ENCODE results near the gene SPTB.
A peak's percentile ranks its signal among the peaks of the same experiment; 100 is the strongest.

SPTB gene

GRCh38 chr14:64704143-64704742, 175.5 kb downstream of the SPTB start, which contains the start of gene PLEKHG3 (continued):
- no peak for TF ChIP-seq ZNF2 (tag by site-specific recombination; IDR thresholded peaks at IDR 0.05)
- TF ChIP-seq IKZF3 (tag by site-specific recombination; IDR thresholded peaks at IDR 0.05): peak; percentile 96
- no peak for TF ChIP-seq PRDM2 (tag by site-specific recombination; IDR thresholded peaks at IDR 0.05; ENCODE audit: borderline replicate concordance)
- no peak for TF ChIP-seq SCRT1 (tag by site-specific recombination; IDR thresholded peaks at IDR 0.05; ENCODE audit: borderline replicate concordance)
- TF ChIP-seq ZIC2 (tag by site-specific recombination; IDR thresholded peaks at IDR 0.05): peak; percentile 90
- TF ChIP-seq, protein P1, sequence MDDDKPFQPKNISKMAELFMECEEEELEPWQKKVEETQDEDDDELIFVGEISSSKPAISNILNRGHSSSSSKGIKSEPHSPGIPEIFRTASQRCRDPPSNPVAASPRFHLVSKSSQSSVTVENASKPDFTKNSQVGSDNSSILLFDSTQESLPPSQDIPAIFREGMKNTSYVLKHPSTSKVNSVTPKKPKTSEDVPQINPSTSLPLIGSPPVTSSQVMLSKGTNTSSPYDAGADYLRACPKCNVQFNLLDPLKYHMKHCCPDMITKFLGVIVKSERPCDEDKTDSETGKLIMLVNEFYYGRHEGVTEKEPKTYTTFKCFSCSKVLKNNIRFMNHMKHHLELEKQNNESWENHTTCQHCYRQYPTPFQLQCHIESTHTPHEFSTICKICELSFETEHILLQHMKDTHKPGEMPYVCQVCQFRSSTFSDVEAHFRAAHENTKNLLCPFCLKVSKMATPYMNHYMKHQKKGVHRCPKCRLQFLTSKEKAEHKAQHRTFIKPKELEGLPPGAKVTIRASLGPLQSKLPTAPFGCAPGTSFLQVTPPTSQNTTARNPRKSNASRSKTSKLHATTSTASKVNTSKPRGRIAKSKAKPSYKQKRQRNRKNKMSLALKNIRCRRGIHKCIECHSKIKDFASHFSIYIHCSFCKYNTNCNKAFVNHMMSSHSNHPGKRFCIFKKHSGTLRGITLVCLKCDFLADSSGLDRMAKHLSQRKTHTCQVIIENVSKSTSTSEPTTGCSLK (tag by site-specific recombination; IDR thresholded peaks at IDR 0.05): no peak
- no peak for TF ChIP-seq ZNF529 (tag by site-specific recombination; IDR thresholded peaks at IDR 0.05; ENCODE audit: insufficient replicate concordance)
- TF ChIP-seq BCL11B (tag by site-specific recombination; IDR thresholded peaks at IDR 0.05; ENCODE audit: low read depth): peak; percentile 42; the same call in 1 of the 2 replicates
- TF ChIP-seq CTCF (tag by site-specific recombination; IDR thresholded peaks at IDR 0.05): no peak
- TF ChIP-seq ZNF521 (tag by site-specific recombination; IDR thresholded peaks at IDR 0.05): no peak
- TF ChIP-seq, protein P2, sequence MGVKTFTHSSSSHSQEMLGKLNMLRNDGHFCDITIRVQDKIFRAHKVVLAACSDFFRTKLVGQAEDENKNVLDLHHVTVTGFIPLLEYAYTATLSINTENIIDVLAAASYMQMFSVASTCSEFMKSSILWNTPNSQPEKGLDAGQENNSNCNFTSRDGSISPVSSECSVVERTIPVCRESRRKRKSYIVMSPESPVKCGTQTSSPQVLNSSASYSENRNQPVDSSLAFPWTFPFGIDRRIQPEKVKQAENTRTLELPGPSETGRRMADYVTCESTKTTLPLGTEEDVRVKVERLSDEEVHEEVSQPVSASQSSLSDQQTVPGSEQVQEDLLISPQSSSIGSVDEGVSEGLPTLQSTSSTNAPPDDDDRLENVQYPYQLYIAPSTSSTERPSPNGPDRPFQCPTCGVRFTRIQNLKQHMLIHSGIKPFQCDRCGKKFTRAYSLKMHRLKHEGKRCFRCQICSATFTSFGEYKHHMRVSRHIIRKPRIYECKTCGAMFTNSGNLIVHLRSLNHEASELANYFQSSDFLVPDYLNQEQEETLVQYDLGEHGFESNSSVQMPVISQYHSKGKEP (tag by site-specific recombination; IDR thresholded peaks at IDR 0.05): 0 out of 2 replicates have a peak, but pooled peaks have one; percentile 33
- no peak for TF ChIP-seq ZBTB21 (tag by site-specific recombination; IDR thresholded peaks at IDR 0.05)
- TF ChIP-seq ZNF623 (tag by site-specific recombination; IDR thresholded peaks at IDR 0.05): no peak
- TF ChIP-seq ZNF274 (IDR thresholded peaks at IDR 0.05; ENCODE audit: low read length): no peak
- TF ChIP-seq ZNF274 (tag by site-specific recombination; IDR thresholded peaks at IDR 0.05; ENCODE audit: borderline replicate concordance): no peak
- TF ChIP-seq ZBTB48 (tag by site-specific recombination; IDR thresholded peaks at IDR 0.05): peak; percentile 82
- TF ChIP-seq, protein P3, sequence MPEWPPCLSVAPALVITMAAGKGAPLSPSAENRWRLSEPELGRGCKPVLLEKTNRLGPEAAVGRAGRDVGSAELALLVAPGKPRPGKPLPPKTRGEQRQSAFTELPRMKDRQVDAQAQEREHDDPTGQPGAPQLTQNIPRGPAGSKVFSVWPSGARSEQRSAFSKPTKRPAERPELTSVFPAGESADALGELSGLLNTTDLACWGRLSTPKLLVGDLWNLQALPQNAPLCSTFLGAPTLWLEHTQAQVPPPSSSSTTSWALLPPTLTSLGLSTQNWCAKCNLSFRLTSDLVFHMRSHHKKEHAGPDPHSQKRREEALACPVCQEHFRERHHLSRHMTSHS (tag by site-specific recombination; IDR thresholded peaks at IDR 0.05): no peak
- TF ChIP-seq ZNF549 (tag by site-specific recombination; IDR thresholded peaks at IDR 0.05): no peak
- no peak for TF ChIP-seq SALL2 (tag by site-specific recombination; IDR thresholded peaks at IDR 0.05; ENCODE audit: borderline replicate concordance)
- TF ChIP-seq ZNF629 (tag by site-specific recombination; IDR thresholded peaks at IDR 0.05): 0 out of 2 replicates have a peak, but pooled peaks have one; percentile 12
- TF ChIP-seq ZNF335 (tag by site-specific recombination; conservative IDR thresholded peaks at IDR 0.05): no peak
- 0 out of 2 replicates have a peak, but pooled peaks have one; percentile 32 for TF ChIP-seq KLF16 (tag by site-specific recombination; IDR thresholded peaks at IDR 0.05)
- TF ChIP-seq, protein P4, sequence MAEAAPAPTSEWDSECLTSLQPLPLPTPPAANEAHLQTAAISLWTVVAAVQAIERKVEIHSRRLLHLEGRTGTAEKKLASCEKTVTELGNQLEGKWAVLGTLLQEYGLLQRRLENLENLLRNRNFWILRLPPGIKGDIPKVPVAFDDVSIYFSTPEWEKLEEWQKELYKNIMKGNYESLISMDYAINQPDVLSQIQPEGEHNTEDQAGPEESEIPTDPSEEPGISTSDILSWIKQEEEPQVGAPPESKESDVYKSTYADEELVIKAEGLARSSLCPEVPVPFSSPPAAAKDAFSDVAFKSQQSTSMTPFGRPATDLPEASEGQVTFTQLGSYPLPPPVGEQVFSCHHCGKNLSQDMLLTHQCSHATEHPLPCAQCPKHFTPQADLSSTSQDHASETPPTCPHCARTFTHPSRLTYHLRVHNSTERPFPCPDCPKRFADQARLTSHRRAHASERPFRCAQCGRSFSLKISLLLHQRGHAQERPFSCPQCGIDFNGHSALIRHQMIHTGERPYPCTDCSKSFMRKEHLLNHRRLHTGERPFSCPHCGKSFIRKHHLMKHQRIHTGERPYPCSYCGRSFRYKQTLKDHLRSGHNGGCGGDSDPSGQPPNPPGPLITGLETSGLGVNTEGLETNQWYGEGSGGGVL (tag by site-specific recombination; IDR thresholded peaks at IDR 0.05): peak; percentile 96
- TF ChIP-seq ZNF704 (tag by site-specific recombination; IDR thresholded peaks at IDR 0.05): no peak

Data from HEK293 (cell line).